DOHH2 (cell line): Measurements from ENCODE around the gene CLIC3.

Source experiments
- H3F3A ChIP-seq: fragments of 200-600 bp; sonication (generic), shearing (Covaris generic); 2 replicates; pipeline ENCODE4 v1.6.0; 2016; ENCODE audit warnings: antibody characterized with exemption, mild to moderate bottlenecking; ENCODE audit not compliant: control insufficient read depth, insufficient read depth
- H3K27ac ChIP-seq: fragments of 200-600 bp; sonication (generic); 2 replicates; pipeline ENCODE4 v1.5.1; 2014; ENCODE audit warnings: low read depth, mild to moderate bottlenecking, low read length, moderate library complexity
- H3K27me3 ChIP-seq: fragments of 200-600 bp; sonication (generic); 2 replicates; pipeline ENCODE4 v1.6.1; 2014; ENCODE audit warnings: mild to moderate bottlenecking, low read length, mixed read lengths; ENCODE audit not compliant: control insufficient read depth
- H3K36me3 ChIP-seq: fragments of 200-600 bp; sonication (generic); 2 replicates; pipeline ENCODE4 v1.6.1; 2014; ENCODE audit warnings: mild to moderate bottlenecking, low read length, moderate library complexity, mixed read lengths; ENCODE audit not compliant: control insufficient read depth
- H3K4me1 ChIP-seq: fragments of 200-600 bp; sonication (generic); 2 replicates; pipeline ENCODE4 v1.6.1; 2014; ENCODE audit warnings: mild to moderate bottlenecking, low read length, mixed read lengths; ENCODE audit not compliant: control insufficient read depth
- H3K4me2 ChIP-seq: fragments of 200-600 bp; sonication (generic); 2 replicates; pipeline ENCODE4 v1.6.0; 2014; ENCODE audit warnings: mild to moderate bottlenecking, low read length, moderate library complexity
- H3K4me3 ChIP-seq: fragments of 200-600 bp; sonication (generic); 2 replicates; pipeline ENCODE4 v1.5.1; 2014; ENCODE audit warnings: mild to moderate bottlenecking, low read length, mixed read lengths
- H3K79me2 ChIP-seq: fragments of 200-600 bp; sonication (generic); 2 replicates; pipeline ENCODE4 v1.6.1; 2014; ENCODE audit warnings: mild to moderate bottlenecking, low read length, mixed read lengths; ENCODE audit not compliant: control insufficient read depth
- H3K9me2 ChIP-seq: fragments of 200-600 bp; sonication (generic); replicated peaks from 2 replicates; pipeline ENCODE4 v1.6.1; 2014; ENCODE audit warnings: mild to moderate bottlenecking, low read length, mixed read lengths; ENCODE audit not compliant: control insufficient read depth
- H3K9me3 ChIP-seq: fragments of 200-600 bp; sonication (generic); 2 replicates; pipeline ENCODE4 v1.6.1; 2014; ENCODE audit warnings: antibody characterized with exemption, low read length, mixed read lengths; ENCODE audit not compliant: control insufficient read depth, insufficient read depth
- H4K20me1 ChIP-seq: fragments of 200-600 bp; sonication (generic); 2 replicates; pipeline ENCODE4 v1.6.0; 2014; ENCODE audit warnings: low read depth, mild to moderate bottlenecking, antibody characterized with exemption, low read length, moderate library complexity; ENCODE audit not compliant: control insufficient read depth, insufficient read depth
- EZH2phosphoT487 ChIP-seq: fragments of 200-600 bp; sonication (generic); IDR thresholded peaks from 2 replicates; pipeline ENCODE4 v1.6.1; 2017; ENCODE audit warnings: borderline replicate concordance, mild to moderate bottlenecking, antibody characterized with exemption, low read length, moderate library complexity, mixed read lengths
- TF ChIP-seq, protein P1 (sequence below): fragments of 200-600 bp; sonication (generic); IDR thresholded peaks from one replicate; pipeline ENCODE4 v1.5.1; 2014; ENCODE audit warnings: antibody characterized with exemption, mild to moderate bottlenecking, low read depth, low read length; ENCODE audit not compliant: poor library complexity, severe bottlenecking

The CLIC3 gene

DNA sequence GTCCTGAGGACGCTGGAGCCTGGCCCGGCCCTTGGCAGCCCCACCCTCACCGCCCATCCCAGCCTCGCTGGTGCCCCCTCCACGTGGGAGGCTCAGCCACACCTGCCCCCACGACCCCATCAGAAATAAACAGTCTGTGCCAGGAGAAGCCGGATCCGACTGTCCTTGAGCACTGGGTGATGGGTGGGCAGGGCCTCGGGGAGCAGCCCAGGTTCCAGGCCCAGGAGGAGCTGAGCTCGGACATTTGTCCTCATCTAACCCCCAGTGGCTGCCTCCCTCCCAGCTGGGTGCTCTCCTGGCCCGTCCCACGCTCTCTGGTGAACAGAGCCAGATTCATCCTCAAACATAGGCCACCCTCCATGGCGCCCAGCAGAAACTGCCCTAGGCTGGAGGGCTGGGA is 23.6 kb downstream of the CLIC3 start:
- Histone ChIP-seq H3K9me2 (no peaks in the 10 kb centered on the region), H3F3A (no peaks in the 10 kb centered on the region), H3K79me2 (no peaks in the 10 kb centered on the region), H3K27me3 (no peaks in the 10 kb centered on the region), H3K27ac (no peak overlapping the region), H3K4me3 (no peak overlapping the region), H3K9me3 (no peaks in the 10 kb centered on the region), H3K4me2 (no peak overlapping the region), H4K20me1 (no peaks in the 10 kb centered on the region), H3K36me3 (no peaks in the 10 kb centered on the region), H3K4me1 (no peaks in the 10 kb centered on the region; the same call in 1 of the 2 replicates)
- TF ChIP-seq, protein P1, sequence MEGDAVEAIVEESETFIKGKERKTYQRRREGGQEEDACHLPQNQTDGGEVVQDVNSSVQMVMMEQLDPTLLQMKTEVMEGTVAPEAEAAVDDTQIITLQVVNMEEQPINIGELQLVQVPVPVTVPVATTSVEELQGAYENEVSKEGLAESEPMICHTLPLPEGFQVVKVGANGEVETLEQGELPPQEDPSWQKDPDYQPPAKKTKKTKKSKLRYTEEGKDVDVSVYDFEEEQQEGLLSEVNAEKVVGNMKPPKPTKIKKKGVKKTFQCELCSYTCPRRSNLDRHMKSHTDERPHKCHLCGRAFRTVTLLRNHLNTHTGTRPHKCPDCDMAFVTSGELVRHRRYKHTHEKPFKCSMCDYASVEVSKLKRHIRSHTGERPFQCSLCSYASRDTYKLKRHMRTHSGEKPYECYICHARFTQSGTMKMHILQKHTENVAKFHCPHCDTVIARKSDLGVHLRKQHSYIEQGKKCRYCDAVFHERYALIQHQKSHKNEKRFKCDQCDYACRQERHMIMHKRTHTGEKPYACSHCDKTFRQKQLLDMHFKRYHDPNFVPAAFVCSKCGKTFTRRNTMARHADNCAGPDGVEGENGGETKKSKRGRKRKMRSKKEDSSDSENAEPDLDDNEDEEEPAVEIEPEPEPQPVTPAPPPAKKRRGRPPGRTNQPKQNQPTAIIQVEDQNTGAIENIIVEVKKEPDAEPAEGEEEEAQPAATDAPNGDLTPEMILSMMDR = no peak
- no peak for TF ChIP-seq EZH2phosphoT487

DNA sequence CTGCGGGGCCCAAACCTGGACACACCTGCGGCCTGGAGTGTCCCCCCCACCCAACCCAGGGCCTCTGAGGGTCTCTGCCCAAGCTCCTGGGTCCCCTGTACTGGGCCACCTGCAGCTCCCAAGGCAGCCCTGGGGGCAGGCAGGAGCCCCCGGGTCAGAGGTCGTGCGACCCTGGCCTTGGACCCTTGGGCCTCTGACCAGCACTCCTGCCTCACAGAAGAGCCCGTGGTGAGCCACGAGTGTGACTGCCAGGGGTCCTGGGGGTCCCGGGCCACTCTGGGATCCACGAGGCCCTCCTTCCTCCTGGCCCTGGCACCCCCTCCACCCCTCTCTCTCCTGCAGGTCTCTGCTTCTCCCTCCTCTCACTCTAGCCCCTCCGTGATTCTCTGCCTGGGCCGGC is 24.0 kb downstream of the CLIC3 start:
- Histone ChIP-seq H3K9me3 (no peaks in the 10 kb centered on the region), H3K27me3 (no peaks in the 10 kb centered on the region), H3F3A (no peaks in the 10 kb centered on the region), H3K4me1 (no peaks in the 10 kb centered on the region; the same call in 1 of the 2 replicates), H3K27ac (no peak overlapping the region), H4K20me1 (no peaks in the 10 kb centered on the region), H3K4me2 (no peak overlapping the region), H3K36me3 (no peaks in the 10 kb centered on the region), H3K4me3 (no peak overlapping the region), H3K9me2 (no peaks in the 10 kb centered on the region), H3K79me2 (no peaks in the 10 kb centered on the region)
- TF ChIP-seq, protein P1 = no peak
- no peak for TF ChIP-seq EZH2phosphoT487

DNA sequence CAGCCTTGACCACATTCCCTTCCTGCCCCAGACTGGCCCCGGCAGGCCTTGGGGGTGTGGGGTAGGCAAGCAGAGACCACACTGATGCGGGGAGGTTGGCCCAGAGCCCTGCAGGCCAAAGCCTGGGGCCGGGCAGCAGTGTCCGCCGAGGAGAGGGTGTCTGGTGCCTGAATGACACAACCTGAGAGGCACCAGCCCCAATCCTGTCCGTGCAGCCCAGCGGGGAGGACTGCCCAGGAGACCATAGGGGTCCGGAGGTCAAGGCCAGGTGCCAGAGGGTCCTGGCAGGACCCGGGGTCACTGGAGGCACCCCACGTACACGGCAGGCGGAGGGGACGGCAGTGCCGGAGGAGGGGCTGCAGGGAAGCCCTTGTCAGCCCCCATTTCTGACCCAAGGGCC is 24.6 kb downstream of the CLIC3 start:
- H3K4me2 ChIP-seq = no peak overlapping the region
- H3F3A ChIP-seq = no peaks in the 10 kb centered on the region
- H3K36me3 ChIP-seq = no peaks in the 10 kb centered on the region
- no peaks in the 10 kb centered on the region for H3K79me2 ChIP-seq
- H3K27me3 ChIP-seq = no peaks in the 10 kb centered on the region
- TF ChIP-seq EZH2phosphoT487 = no peak
- TF ChIP-seq, protein P1 = no peak
- no peaks in the 10 kb centered on the region for H3K9me3 ChIP-seq
- H3K4me1 ChIP-seq = no peaks in the 10 kb centered on the region; the same call in 1 of the 2 replicates
- H3K27ac ChIP-seq = no peak overlapping the region
- no peaks in the 10 kb centered on the region for H3K9me2 ChIP-seq
- no peaks in the 10 kb centered on the region for H4K20me1 ChIP-seq
- H3K4me3 ChIP-seq = no peak overlapping the region

DNA sequence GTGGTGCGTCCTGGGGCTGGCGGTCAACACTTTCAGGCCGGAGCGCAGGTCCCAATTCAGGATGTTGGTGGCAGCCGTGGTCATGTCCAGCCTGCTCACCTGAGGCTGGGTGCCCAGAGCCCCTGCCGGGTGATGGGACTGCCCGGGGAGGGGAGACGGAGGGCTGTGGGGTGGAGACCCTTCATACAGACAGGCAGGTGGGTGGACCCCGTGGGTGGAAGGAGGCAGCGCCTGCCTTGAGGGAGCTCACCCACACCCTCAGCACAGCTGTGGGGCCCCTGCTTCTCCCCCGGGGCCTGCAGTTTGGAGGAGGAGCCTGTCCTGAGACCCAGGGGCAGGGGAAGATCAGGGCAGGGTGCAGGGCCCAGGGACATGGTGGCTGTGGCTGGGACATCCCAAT is 26.0 kb downstream of the CLIC3 start:
- H3F3A ChIP-seq = no peaks in the 10 kb centered on the region
- no peak overlapping the region for H3K4me3 ChIP-seq
- H4K20me1 ChIP-seq = no peaks in the 10 kb centered on the region
- H3K4me1 ChIP-seq = peaks cover 11% of the 10 kb centered on the region
- H3K36me3 ChIP-seq = no peaks in the 10 kb centered on the region
- no peak overlapping the region for H3K4me2 ChIP-seq
- no peaks in the 10 kb centered on the region for H3K79me2 ChIP-seq
- H3K27me3 ChIP-seq = no peaks in the 10 kb centered on the region
- no peaks in the 10 kb centered on the region for H3K9me2 ChIP-seq
- no peak overlapping the region for H3K27ac ChIP-seq
- TF ChIP-seq, protein P1 = no peak
- no peak for TF ChIP-seq EZH2phosphoT487
- H3K9me3 ChIP-seq = no peaks in the 10 kb centered on the region
